ACC112 (cell line): ENCODE results near the gene SPATA33.

Experiments used
- H2AFZ ChIP-seq: fragments of 200-600 bp; sonication (generic); one replicate; pipeline ENCODE4 v1.6.0; 2017; ENCODE audit warnings: antibody characterized with exemption, low read length; ENCODE audit not compliant: unreplicated experiment
- H3K27ac ChIP-seq: fragments of 200-600 bp; sonication (generic); 2 replicates; pipeline ENCODE4 v1.5.1; 2014; ENCODE audit warnings: low read depth, mild to moderate bottlenecking, antibody characterized with exemption, low read length, moderate library complexity
- H3K27me3 ChIP-seq: fragments of 200-600 bp; sonication (generic); 2 replicates; pipeline ENCODE4 v1.6.1; 2014; ENCODE audit warnings: mild to moderate bottlenecking, antibody characterized with exemption, low read length, moderate library complexity, mixed read lengths; ENCODE audit not compliant: insufficient read depth
- H3K36me3 ChIP-seq: fragments of 200-600 bp; sonication (generic); 2 replicates; pipeline ENCODE4 v1.6.1; 2016; ENCODE audit warnings: mild to moderate bottlenecking, antibody characterized with exemption, low read length, moderate library complexity, mixed read lengths; ENCODE audit not compliant: insufficient read depth
- H3K4me1 ChIP-seq: fragments of 200-600 bp; sonication (generic); one replicate; pipeline ENCODE4 v1.6.1; 2016; ENCODE audit warnings: low read length, mixed read lengths; ENCODE audit not compliant: insufficient read depth, unreplicated experiment, control insufficient read depth
- H3K4me3 ChIP-seq: fragments of 200-600 bp; sonication (generic); 2 replicates; pipeline ENCODE4 v1.5.1; 2014; ENCODE audit warnings: mild to moderate bottlenecking, low read depth, low read length
- H3K79me2 ChIP-seq: fragments of 200-600 bp; sonication (generic); one replicate; pipeline ENCODE4 v1.6.0; 2016; ENCODE audit warnings: low read length; ENCODE audit not compliant: control insufficient read depth, unreplicated experiment, insufficient read depth

The SPATA33 gene

GRCh38 chr16:89617036-89617435, 40.6 kb upstream of the SPATA33 start:
- no peaks in the 10 kb centered on the region for H3K79me2 ChIP-seq
- H3K27me3 ChIP-seq = no peaks in the 10 kb centered on the region
- no peak overlapping the region for H3K4me3 ChIP-seq
- no peaks in the 10 kb centered on the region for H3K36me3 ChIP-seq
- no peak overlapping the region for H3K27ac ChIP-seq
- H3K4me1 ChIP-seq = no peaks in the 10 kb centered on the region
- no peak overlapping the region for H2AFZ ChIP-seq

- H3K4me1 ChIP-seq = peaks cover 2% of the 10 kb centered on the region
- H3K4me3 ChIP-seq = no peak overlapping the region
- no peak overlapping the region for H3K27ac ChIP-seq
- H3K27me3 ChIP-seq = no peaks in the 10 kb centered on the region
- H3K36me3 ChIP-seq = no peaks in the 10 kb centered on the region
- H2AFZ ChIP-seq = no peak overlapping the region
- H3K79me2 ChIP-seq = no peaks in the 10 kb centered on the region
Observed at GRCh38 chr16:89618109-89618998, 39.3 kb upstream of the SPATA33 start.

- H2AFZ ChIP-seq = no peak overlapping the region
- H3K27me3 ChIP-seq = no peaks in the 10 kb centered on the region
- H3K4me1 ChIP-seq = peaks cover 4% of the 10 kb centered on the region
- H3K79me2 ChIP-seq = no peaks in the 10 kb centered on the region
- H3K4me3 ChIP-seq = no peak overlapping the region
- no peaks in the 10 kb centered on the region for H3K36me3 ChIP-seq
- no peak overlapping the region for H3K27ac ChIP-seq
Observed at GRCh38 chr16:89619840-89620239, 37.8 kb upstream of the SPATA33 start.

GRCh38 chr16:89620406-89620841, 37.2 kb upstream of the SPATA33 start:
- peaks cover 4% of the 10 kb centered on the region for H3K4me1 ChIP-seq

GRCh38 chr16:89621136-89621697, 36.4 kb upstream of the SPATA33 start:
- Histone ChIP-seq H3K4me1 (peaks cover 4% of the 10 kb centered on the region), H3K36me3 (no peaks in the 10 kb centered on the region), H3K27me3 (no peaks in the 10 kb centered on the region), H3K4me3 (no peak overlapping the region), H2AFZ (no peak overlapping the region), H3K27ac (no peak overlapping the region), H3K79me2 (no peaks in the 10 kb centered on the region)

More at GRCh38 chr16:89620406-89620841, 37.2 kb upstream of the SPATA33 start:
- Histone ChIP-seq H3K36me3 (no peaks in the 10 kb centered on the region), H3K79me2 (no peaks in the 10 kb centered on the region), H3K27ac (no peak overlapping the region), H2AFZ (no peak overlapping the region), H3K27me3 (no peaks in the 10 kb centered on the region), H3K4me3 (no peak overlapping the region)

- Histone ChIP-seq H3K4me1 (peaks cover 4% of the 10 kb centered on the region), H3K27me3 (no peaks in the 10 kb centered on the region), H2AFZ (no peak overlapping the region), H3K27ac (no peak overlapping the region), H3K4me3 (no peak overlapping the region), H3K79me2 (no peaks in the 10 kb centered on the region), H3K36me3 (no peaks in the 10 kb centered on the region)
Observed at GRCh38 chr16:89621698-89622409, 35.8 kb upstream of the SPATA33 start.

- H3K4me1 ChIP-seq = peaks cover 4% of the 10 kb centered on the region
- no peaks in the 10 kb centered on the region for H3K27me3 ChIP-seq
- H3K79me2 ChIP-seq = no peaks in the 10 kb centered on the region
- H2AFZ ChIP-seq = peak overlapping the region; percentile 89
- no peak overlapping the region for H3K27ac ChIP-seq
- H3K4me3 ChIP-seq = no peak overlapping the region
- no peaks in the 10 kb centered on the region for H3K36me3 ChIP-seq
Observed at GRCh38 chr16:89623511-89624261, 34.0 kb upstream of the SPATA33 start.

- Histone ChIP-seq H3K27me3 (no peaks in the 10 kb centered on the region), H3K36me3 (no peaks in the 10 kb centered on the region), H3K79me2 (no peaks in the 10 kb centered on the region), H2AFZ (no peak overlapping the region), H3K4me3 (no peak overlapping the region), H3K4me1 (peaks cover 4% of the 10 kb centered on the region), H3K27ac (no peak overlapping the region)
Observed at GRCh38 chr16:89624777-89625761, 32.6 kb upstream of the SPATA33 start.

GRCh38 chr16:89629827-89630610, 27.6 kb upstream of the SPATA33 start:
- peaks cover 17% of the 10 kb centered on the region for H3K4me1 ChIP-seq
- H3K36me3 ChIP-seq = no peaks in the 10 kb centered on the region
- H3K79me2 ChIP-seq = no peaks in the 10 kb centered on the region
- no peak overlapping the region for H3K4me3 ChIP-seq
- no peak overlapping the region for H2AFZ ChIP-seq
- no peak overlapping the region for H3K27ac ChIP-seq
- no peaks in the 10 kb centered on the region for H3K27me3 ChIP-seq
